C1 segment of cervical spinal cord (tissue), 14 donors: ENCODE data around the gene ARVCF.
A peak's percentile ranks its signal among the peaks of the same experiment; 100 is the strongest.

Experiments used
- DNase-seq, 14 donors: peaks; one replicate each; lab custom pipeline; 2025; lab: John Stamatoyannopoulos, UW

The ARVCF gene

DNA sequence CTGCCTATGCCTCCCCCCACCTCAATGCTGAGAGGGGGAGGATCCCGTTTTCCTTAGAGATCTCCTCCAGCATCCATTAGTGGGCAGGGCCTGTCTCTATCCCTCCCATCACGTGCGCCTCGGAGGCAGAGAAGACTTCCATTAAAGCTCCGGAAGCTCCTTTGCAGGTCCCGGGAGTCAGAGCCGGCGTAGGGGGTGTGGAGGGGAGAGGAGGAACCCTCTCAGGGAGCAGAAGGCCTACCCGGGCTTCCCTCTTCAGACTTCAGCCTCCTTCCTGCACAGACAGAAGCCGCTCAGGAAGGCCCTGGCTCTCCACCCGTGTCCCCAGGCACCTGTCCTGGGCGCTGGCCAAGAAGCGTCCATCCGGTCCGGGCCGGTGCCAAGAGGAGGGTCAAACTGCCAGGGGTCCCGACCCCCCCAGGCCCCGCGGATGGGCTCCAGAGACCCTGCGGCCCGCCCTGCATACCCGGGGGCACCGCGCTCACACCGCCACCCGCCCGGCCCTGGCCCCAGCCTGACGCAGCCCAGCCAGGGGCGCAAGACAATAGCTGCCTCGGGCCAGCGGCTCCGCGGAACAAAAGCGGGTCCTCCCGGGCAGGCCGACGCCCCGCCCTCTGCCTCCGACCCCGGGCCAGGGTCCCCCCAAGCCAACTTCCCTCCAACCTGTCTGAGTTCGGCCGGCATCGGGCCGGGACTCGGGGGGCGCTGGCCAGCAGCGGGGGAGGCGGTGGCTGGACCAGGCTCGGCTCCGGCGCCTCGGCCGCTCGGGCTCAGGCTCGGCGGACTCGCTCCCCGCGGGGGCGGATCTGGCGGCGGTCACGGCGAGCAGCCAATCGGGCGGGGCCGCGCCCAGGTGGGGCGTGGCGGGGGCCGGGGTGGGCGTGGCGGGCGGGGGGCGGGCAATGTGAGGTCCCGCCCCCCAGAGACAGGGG is 29.9 kb downstream of the ARVCF start:
- DNase-seq, result peak in 11 of 14 donors; percentile 17 to 77 (median 42)

DNA sequence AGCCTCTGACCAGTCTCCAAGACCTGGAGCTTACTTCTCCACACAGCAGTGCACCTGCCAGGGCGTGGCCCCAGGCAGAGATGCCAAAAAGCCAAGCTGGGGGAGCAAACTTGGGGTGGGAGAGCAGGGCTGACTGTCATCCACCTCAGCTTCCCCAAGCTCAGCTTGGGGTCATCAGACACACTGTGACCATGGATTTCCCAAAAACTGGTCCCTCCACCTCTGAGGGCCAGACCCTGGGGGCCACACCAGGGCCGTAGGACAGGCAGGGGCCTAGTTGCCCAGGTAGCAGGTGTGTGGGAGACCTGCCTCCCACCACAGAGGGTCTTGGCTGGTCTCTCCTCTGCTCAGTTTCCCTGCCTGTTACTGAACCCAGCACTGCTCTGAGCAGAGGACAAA is 30.6 kb downstream of the ARVCF start:
- no peak for DNase-seq

DNA sequence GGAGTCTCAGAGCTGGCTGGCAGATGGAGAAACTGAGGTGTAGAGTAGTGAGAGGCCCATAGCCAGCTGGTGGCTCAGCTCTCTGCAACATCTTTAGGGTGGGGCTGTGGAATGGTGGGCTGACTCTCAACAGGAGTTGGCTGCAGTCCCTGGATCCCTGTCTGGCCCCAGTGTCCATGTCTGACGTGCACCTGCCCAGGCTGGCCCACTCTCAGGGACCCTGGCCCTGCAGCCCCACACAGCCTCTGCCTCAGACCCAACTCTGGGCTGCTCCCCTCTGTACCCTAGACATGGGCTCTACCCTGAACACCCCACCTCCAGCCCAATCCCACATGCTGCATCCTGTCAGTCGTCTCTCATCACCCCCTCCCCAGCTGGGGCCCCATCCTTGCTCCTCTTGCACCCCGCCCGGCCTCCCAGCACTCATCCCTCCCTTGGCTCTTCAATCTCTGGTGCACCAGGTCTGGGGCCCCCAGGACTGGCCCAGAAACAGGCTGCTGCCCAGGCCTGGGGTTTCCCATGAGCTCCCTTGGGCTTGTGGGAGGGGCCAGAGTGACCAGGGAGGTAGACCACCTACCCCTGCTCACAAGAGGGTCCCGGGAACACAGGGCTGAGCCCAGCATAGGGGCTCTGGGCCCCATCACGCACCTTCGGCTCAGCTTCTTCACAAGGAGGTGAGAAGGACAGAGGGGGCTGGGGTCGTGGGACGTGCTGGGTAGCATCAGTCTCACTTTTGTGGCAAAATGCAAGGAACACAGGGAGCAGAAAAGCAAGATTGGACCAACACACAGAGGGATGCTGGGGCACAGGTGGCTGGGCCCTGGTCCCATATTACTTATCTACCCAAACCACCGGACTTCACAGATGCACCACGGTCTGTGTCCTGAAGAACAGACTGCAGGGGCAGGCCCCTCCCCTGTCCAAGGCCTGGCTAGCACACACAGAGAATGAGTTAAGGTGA is 31.5 kb downstream of the ARVCF start:
- no peak for DNase-seq

DNA sequence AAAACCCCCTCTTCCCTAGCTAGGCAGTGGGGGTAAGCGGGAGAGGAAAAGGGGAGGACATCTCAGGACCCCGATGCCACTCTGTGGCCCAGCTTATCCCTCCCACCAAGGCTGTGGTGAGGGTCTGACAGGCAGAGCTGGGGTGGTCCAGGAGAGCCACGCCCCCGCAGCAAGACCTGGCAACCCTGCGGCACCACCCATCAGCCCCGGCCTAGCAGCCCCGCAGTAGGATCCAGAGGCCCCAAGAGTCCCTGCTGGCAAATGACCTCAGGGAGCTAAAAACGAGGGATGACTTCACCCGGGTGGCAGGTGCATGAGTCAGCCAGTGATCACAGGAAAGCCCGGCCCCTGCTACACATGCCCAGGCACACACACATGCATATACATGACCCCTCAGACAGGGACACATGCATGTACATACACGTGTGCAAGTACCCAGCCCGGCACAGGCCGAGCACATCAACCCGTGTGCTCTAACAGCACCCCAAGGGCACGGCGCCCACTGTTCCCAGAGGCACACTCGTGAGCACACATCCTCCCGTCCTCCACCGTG is 32.3 kb downstream of the ARVCF start:
- peak in 1 of 14 donors; percentile 41 for DNase-seq

DNA sequence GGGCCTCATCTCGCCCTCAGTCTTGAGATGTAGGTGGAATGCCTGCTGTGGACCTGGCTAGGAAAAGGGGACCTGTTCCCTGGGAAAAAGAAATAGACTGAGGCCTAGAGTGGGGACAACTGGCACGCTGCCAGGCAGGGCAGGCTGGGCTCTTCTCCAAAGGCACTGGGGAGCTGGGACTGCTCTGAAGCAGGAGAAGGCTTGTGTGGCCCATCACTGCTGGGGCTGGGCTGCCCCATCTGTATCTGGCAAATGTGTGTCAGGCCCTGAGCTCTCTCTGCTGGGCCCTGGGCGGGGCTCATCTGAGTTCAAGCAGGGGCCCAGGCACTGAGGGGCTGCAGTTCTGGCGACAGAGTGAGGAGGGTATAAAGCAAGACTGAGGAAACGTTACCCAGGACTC is 32.9 kb downstream of the ARVCF start:
- peak in 1 of 14 donors; percentile 37 for DNase-seq

DNA sequence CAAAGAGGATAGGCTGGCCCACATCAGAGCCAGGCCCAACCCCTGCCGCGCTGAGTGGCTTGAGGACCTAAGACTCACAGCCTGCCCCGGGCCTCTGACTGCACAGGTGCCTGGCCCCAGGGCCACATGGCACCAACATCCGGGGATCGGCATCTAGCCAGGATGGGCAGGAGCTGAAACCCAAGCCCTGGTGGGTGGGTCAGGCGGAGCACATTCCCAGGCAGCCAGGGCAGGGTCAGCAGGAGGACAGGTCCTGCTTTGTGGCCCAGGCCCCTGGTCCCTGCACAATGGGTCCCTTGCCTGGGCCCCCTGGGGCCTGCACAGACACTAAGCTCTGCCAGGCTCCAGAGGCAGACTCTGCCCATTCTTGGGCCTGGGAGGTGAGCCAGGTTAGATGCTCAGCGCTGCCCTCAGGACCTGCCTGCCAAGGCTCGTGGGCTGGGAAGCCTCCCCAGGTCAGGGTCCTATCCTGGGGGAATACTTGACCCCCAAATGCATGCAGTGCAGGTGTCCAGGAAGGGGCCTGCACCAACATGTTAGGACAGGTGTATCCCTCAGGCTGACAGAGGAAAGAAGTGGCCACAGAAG is 33.5 kb downstream of the ARVCF start:
- DNase-seq, result no peak

DNA sequence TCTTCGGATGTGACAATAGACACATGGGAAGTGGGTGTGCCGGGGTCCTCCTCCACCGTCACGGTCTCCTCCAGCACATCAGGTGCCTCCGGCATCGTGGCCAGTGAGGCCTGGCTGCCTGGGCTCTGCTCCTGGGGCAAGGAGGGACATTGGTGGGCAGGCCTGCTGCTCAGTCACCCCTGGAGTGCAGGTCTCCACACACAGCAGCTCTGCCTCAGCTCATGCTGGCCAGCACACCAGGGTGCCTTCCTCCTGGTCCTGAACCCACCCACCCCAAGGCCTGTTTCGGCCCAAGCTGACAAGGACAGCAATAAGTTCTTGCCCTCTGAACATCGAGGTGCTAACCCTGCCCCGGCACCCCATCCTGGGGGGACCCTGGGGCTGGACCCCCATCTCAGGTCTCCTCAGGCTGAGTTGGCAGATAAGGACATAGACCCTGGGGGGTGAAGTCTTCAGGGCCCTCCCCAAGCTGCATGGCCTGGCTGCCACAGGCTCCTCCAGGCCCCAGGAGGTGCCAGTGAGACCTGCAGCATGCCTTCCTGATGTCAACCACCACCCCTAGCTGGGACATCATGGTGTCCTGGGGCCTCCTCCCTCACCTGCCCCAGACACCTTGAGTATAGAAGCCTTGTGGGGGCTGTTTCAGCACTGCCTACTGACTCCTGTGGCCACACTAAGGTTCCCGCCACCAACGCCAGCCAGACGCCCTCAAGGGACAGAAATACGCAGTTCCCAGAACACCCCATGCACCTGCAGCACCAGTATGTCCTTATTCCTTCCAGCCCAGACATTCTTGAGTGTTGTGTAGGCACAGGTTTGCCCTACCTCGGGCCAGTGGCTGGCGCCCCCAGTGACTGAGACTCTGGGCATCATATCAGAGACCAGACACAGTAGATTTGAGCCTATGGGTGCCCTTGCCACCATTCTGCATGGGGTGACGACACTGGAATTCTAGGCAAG is 34.4 kb downstream of the ARVCF start:
- DNase-seq, result no peak

DNA sequence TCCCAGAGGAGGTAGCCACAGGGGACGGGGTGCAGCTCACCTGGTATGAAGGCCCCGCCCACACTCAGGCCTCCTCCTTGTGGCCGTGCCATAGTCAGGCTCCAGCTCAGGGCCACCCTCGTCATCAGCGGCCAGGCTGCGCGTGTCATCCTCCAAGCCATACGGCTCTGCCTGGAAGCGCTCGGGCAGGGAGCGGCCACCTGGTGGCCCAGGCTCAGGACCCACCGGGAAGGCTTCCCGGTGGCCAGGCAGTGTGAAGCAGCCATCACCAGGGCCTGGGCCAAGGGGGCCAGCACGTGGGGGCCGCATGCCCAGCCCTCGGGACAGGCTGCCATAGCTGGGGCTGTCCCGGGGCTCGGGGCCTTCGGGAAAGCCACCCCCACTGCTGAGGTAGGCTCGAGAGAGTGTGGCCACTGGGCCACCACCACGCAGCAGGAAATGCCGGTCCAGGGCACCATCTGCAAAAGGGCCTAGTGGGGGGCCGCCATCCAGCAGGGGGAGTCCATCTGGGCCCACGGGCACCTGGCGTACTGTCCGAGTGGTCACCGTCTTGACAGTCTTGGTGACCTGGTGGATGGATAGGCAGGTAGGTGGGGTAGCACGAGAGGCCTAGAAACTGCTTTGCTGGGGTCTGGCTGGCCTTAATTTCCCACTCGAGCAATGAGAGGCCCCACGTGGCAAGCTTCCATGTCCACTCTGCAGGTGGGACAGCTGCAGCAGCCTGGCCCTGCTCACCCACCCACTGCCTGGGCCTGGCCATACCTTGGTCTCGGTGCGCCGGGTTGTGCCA is 35.3 kb downstream of the ARVCF start:
- no peak for DNase-seq

DNA sequence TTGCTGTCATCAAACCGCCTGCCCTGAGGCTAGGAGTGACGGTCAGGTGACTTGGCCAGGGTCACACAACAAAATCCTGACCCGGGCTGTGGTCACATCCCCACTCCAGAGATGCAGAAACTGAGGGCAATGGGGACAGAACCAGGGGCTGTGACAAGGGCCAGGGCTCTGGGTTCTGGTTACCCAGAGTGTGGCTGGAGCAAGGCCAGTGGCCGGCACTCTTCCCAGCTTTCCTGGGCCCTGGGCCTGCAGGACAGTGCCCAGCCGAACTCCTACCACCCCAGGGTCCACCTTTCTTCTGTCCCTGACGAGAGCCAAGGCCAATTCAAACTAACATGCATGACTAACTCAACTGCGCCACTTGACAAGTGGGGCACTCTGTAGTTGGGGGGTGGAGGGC is 35.9 kb downstream of the ARVCF start:
- DNase-seq, result no peak

DNA sequence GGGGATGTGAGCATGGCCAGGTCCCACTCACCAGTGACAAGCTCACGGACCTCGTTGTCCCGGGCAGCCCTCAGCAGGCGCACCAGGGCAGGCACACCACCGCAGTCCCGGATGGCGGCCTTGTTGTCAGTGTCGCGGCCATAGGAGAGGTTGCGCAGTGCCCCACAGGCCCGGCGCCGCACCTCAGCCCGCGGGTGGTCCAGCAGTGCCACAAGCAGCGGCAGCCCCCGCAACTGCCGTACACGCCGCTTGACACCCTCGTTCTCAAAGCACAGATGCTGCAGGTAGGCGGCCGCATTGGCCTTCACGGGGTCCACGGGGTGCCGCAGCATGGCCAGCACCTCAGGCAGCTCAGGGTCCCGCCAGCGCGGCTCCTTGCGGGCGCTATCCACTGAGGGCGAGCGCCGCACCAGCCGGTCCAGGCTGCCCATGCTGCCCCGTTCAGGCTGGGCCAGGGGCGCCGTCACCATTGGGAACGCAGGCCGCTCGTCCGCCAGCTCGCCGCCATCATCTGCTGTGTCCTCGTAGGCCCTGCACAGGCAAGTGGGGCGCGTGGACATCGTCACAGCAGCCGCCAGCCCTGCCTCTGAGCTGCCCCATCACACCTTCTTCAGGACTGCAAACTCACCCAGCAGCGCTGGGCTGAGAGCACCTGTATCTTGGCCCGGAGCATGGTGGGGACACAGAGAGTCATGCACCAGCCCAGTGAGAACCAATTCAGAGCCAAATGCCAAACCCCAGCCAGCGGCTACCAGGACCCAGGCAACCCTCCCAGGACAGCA is 36.7 kb downstream of the ARVCF start:
- peak in 3 of 14 donors; percentile 39 to 63 (median 45) for DNase-seq

DNA sequence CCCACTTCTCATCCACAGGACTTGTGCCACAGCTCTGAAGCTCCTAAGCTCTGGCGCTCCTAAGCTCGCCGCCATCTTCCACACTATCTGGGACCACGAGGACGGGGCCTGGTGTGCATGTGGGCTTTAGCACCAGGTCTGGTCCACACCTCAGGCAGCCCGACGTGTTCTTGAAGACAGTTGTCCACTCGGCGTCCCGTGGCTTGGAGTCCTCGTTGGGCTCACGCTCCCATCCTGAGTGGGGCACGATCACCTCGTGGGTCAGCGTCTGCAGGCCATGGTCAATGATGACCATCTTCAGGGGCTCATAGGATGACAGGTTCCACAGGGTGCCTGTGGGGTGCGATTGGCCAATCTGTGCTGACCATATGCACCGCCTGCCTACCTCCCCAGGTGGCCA is 37.9 kb downstream of the ARVCF start:
- no peak for DNase-seq

DNA sequence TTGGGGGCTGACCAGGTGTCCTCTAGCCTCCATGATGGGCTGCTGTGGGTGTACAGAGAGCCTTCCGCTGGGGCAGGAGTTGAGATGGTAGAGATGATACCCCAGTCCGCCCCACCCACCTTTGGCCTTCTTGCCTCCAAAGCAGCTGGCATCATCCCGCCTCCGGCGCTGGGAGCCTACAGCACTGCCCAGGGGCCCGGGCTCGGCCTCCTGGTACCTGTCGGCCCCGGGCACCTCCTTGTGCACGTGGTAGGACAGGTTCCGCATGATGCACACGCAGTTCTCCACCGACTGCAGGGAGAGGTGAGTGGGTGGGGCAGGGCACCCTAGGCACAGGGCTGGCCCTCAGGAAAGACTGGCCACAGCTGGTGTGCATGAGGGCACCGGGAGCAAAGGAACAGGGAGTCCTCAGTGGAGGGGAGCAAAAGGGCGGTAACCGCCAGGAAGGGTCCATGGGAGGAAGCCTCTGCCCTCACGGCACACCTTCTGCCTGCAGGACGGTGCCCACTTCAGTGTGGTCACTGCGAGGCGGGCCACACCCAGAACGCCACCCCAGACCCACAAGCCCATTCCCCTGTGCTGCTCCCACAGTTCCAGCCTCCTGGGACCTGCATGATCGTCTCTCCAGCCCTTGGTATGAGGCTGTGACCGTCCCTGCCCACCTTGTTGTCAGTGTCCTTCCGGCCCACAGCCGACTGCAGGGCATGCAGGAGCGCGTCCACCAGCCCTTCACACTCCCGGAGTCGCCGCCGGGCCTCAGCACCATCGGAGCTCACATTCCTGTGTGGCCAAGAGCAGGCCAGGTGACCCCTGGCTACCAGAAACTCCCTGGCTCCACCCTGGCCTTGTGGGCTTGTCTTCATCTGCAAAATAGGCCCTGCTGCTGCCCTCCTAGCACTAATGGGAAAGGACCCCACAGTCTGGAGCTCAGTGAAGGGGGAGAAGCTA is 39.1 kb downstream of the ARVCF start:
- DNase-seq, result no peak

DNA sequence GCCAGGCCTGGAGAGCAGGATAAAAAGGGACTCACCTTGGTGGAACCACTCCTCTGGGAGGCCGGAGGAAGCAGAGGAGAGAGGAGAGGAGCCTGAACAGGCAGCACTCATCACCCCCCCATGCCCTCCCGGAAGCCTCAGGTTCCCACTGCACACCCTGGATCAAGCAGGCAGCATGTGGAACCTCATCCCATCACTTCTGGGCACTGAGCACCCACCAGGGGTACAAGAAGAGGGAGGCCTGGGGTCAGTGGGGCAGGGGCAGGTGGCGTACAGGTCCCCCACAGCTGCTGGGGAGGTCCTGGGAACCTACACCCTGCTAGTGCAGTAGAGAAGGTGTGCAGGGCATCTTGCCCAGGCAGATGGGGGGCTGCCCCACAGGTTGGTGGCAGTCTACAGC is 40.0 kb downstream of the ARVCF start:
- no peak for DNase-seq

DNA sequence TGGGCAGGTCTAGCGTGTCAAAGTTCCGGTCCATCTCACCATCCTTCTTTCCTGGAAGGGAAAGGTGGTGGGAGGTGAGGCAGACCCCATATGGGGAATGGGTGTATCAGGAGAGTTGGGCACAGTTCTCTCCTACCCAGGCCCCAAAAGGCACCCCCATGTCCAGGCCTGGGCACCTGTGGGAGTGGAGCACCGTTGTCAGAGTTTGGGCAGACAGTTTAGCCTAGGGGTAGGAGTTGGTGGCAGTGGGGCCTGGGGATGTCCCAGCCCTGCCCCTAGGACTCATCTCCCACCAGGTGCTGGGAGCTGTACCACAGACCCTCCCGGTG is 41.0 kb downstream of the ARVCF start:
- DNase-seq, result no peak

DNA sequence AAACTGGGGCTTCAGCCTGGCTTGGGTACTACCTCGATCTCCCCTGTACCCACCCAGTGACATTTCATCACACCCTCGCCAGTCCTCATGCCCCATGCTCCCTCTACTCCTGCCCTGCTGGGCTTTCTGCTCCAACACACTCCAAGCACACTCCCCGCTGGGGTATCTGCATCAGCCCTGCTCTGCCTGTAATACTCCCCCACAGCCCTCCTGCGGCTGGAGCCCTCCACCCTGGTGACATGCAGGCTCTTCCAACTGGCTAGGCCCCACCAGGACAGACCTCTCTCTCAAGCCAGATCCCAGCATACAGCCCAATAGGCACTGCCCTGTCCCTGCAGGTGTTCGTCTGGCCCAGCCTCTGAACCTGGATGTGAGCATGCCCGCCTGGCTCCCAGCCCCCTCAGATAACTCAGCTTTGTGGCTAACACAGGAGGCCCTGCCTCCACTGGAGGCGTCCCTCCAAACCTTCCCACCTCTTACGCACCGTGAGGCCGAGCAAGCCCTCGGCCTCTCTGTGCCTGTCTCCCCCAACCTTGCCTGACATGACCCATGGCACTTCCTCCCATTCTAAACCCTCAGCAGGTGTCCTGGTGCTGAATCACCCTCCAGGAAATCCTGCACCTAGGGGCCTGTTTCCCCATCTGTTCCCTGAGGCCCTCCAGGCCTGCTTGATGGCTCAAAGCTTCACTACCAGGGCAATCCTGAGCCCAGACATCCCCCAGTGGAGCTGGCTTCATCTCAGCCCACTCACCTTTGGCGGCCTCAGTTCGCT is 41.5 kb downstream of the ARVCF start:
- DNase-seq, result peak in 2 of 14 donors; percentile 47 to 57

DNA sequence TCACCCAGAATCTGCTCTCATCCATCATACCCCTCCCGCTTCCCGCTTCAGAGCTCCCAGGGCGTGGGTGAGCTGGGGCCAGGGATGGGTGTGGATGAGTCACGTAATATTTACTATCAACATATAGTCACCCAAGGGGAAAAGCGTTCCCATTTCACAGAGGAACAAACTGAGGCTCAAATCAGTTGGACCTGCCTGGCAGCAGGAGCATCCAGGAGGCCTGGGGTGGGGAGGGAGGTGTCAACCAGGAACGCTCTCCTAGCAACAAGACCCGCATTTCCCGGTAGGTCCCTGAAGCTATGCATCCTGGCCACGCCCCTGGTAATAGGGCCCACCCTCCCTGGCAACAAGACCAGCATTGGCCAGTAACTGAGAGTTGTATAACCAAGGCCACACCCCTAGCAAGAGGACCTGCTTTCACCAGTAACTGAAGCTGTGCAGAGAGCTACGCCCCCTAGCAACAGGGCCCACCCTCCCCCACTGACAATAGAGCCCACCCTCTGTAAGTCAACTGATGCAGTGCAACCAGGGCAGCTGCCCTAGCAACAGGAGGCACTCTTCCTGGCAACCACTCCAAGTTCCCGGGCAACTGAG is 42.3 kb downstream of the ARVCF start:
- peak in 9 of 14 donors; percentile 30 to 79 (median 51) for DNase-seq
